ENCODE data around the gene SAP30L.

Gene SAP30L

GRCh38 chr5:154483654-154484392 is 38.0 kb downstream of the SAP30L start:
- Histone ChIP-seq H3K4me1 (ENCODE audit: insufficient read depth, low read length) (peaks cover 56% of the 10 kb centered on the region), H3K36me3 (ENCODE audit: insufficient read depth, low read length) (no peaks in the 10 kb centered on the region), H3K27ac (ENCODE audit: low read depth, low read length) (no peak overlapping the region), H3K27me3 (ENCODE audit: insufficient read depth, low read length) (peaks cover 99% of the 10 kb centered on the region), H3K9me3 (ENCODE audit: insufficient read depth, low read depth, low read length) (no peaks in the 10 kb centered on the region), H3K9ac (ENCODE audit: low read depth, low read length) (no peak overlapping the region), H3K4me3 (ENCODE audit: low read length) (0 out of 2 replicates have a peak overlapping the region, but pooled peaks have one; percentile 5)
- under 1% methylated on average over 33 of the region's 34 CpGs for WGBS

GRCh38 chr5:154484393-154485095 is 38.7 kb downstream of the SAP30L start:
- no peaks in the 10 kb centered on the region for H3K9me3 ChIP-seq (ENCODE audit: insufficient read depth, low read depth, low read length)
- WGBS: 3% methylated on average over 15 of the region's 15 CpGs
- peaks cover 50% of the 10 kb centered on the region for H3K4me1 ChIP-seq (ENCODE audit: insufficient read depth, low read length)
- no peak overlapping the region for H3K9ac ChIP-seq (ENCODE audit: low read depth, low read length)
- H3K4me3 ChIP-seq (ENCODE audit: low read length): no peak overlapping the region
- H3K27ac ChIP-seq (ENCODE audit: low read depth, low read length): no peak overlapping the region
- H3K36me3 ChIP-seq (ENCODE audit: insufficient read depth, low read length): no peaks in the 10 kb centered on the region
- peaks cover 99% of the 10 kb centered on the region for H3K27me3 ChIP-seq (ENCODE audit: insufficient read depth, low read length)

GRCh38 chr5:154485096-154485491 is 39.3 kb downstream of the SAP30L start:
- no peak overlapping the region for H3K27ac ChIP-seq (ENCODE audit: low read depth, low read length)
- WGBS: 0% methylated on average over 2 of the region's 2 CpGs
- H3K9ac ChIP-seq (ENCODE audit: low read depth, low read length): no peak overlapping the region
- H3K27me3 ChIP-seq (ENCODE audit: insufficient read depth, low read length): peaks cover 98% of the 10 kb centered on the region
- H3K4me3 ChIP-seq (ENCODE audit: low read length): no peak overlapping the region
- H3K9me3 ChIP-seq (ENCODE audit: insufficient read depth, low read depth, low read length): no peaks in the 10 kb centered on the region
- H3K36me3 ChIP-seq (ENCODE audit: insufficient read depth, low read length): no peaks in the 10 kb centered on the region
- H3K4me1 ChIP-seq (ENCODE audit: insufficient read depth, low read length): peaks cover 46% of the 10 kb centered on the region

GRCh38 chr5:154485850-154486426 is 40.1 kb downstream of the SAP30L start:
- no peaks in the 10 kb centered on the region for H3K9me3 ChIP-seq (ENCODE audit: insufficient read depth, low read depth, low read length)
- WGBS: 19% methylated on average over 6 of the region's 6 CpGs
- H3K27me3 ChIP-seq (ENCODE audit: insufficient read depth, low read length): peaks cover 90% of the 10 kb centered on the region
- no peak overlapping the region for H3K4me3 ChIP-seq (ENCODE audit: low read length)
- H3K27ac ChIP-seq (ENCODE audit: low read depth, low read length): no peak overlapping the region
- H3K9ac ChIP-seq (ENCODE audit: low read depth, low read length): no peak overlapping the region
- H3K36me3 ChIP-seq (ENCODE audit: insufficient read depth, low read length): no peaks in the 10 kb centered on the region
- H3K4me1 ChIP-seq (ENCODE audit: insufficient read depth, low read length): peaks cover 44% of the 10 kb centered on the region

- H3K4me1 ChIP-seq (ENCODE audit: insufficient read depth, low read length): peaks cover 44% of the 10 kb centered on the region
- no peak overlapping the region for H3K9ac ChIP-seq (ENCODE audit: low read depth, low read length)
- no peak overlapping the region for H3K27ac ChIP-seq (ENCODE audit: low read depth, low read length)
- peaks cover 85% of the 10 kb centered on the region for H3K27me3 ChIP-seq (ENCODE audit: insufficient read depth, low read length)
- no peak overlapping the region for H3K4me3 ChIP-seq (ENCODE audit: low read length)
- no peaks in the 10 kb centered on the region for H3K9me3 ChIP-seq (ENCODE audit: insufficient read depth, low read depth, low read length)
- H3K36me3 ChIP-seq (ENCODE audit: insufficient read depth, low read length): no peaks in the 10 kb centered on the region
- WGBS: 4% methylated on average over 4 of the region's 4 CpGs
These were observed 40.6 kb downstream of the SAP30L start for GRCh38 chr5:154486427-154486866.

GRCh38 chr5:154487541-154487940 is 41.7 kb downstream of the SAP30L start:
- 55% methylated on average over 2 of the region's 2 CpGs for WGBS
- Histone ChIP-seq H3K4me1 (ENCODE audit: insufficient read depth, low read length) (peaks cover 41% of the 10 kb centered on the region), H3K4me3 (ENCODE audit: low read length) (no peak overlapping the region), H3K27me3 (ENCODE audit: insufficient read depth, low read length) (peaks cover 74% of the 10 kb centered on the region), H3K9ac (ENCODE audit: low read depth, low read length) (no peak overlapping the region), H3K27ac (ENCODE audit: low read depth, low read length) (no peak overlapping the region), H3K9me3 (ENCODE audit: insufficient read depth, low read depth, low read length) (no peaks in the 10 kb centered on the region), H3K36me3 (ENCODE audit: insufficient read depth, low read length) (no peaks in the 10 kb centered on the region)

GRCh38 chr5:154491941-154492340 is 46.1 kb downstream of the SAP30L start:
- Histone ChIP-seq H3K27ac (ENCODE audit: low read depth, low read length) (no peak overlapping the region), H3K27me3 (ENCODE audit: insufficient read depth, low read length) (peaks cover 47% of the 10 kb centered on the region), H3K4me3 (ENCODE audit: low read length) (no peak overlapping the region), H3K9ac (ENCODE audit: low read depth, low read length) (no peak overlapping the region), H3K36me3 (ENCODE audit: insufficient read depth, low read length) (no peaks in the 10 kb centered on the region), H3K4me1 (ENCODE audit: insufficient read depth, low read length) (no peaks in the 10 kb centered on the region), H3K9me3 (ENCODE audit: insufficient read depth, low read depth, low read length) (no peaks in the 10 kb centered on the region)
- WGBS: 74% methylated on average over 2 of the region's 2 CpGs

GRCh38 chr5:154493274-154493673 is 47.5 kb downstream of the SAP30L start:
- no peaks in the 10 kb centered on the region for H3K36me3 ChIP-seq (ENCODE audit: insufficient read depth, low read length)
- no peak overlapping the region for H3K4me3 ChIP-seq (ENCODE audit: low read length)
- H3K9ac ChIP-seq (ENCODE audit: low read depth, low read length): no peak overlapping the region; the same call in 1 of the 2 replicates
- H3K4me1 ChIP-seq (ENCODE audit: insufficient read depth, low read length): no peaks in the 10 kb centered on the region
- no peaks in the 10 kb centered on the region for H3K9me3 ChIP-seq (ENCODE audit: insufficient read depth, low read depth, low read length)
- WGBS: 85% methylated on average over 29 of the region's 29 CpGs
- H3K27me3 ChIP-seq (ENCODE audit: insufficient read depth, low read length): peaks cover 34% of the 10 kb centered on the region
- H3K27ac ChIP-seq (ENCODE audit: low read depth, low read length): no peak overlapping the region

GRCh38 chr5:154494036-154494435 is 48.2 kb downstream of the SAP30L start:
- Histone ChIP-seq H3K4me3 (ENCODE audit: low read length) (no peak overlapping the region), H3K9me3 (ENCODE audit: insufficient read depth, low read depth, low read length) (no peaks in the 10 kb centered on the region), H3K36me3 (ENCODE audit: insufficient read depth, low read length) (no peaks in the 10 kb centered on the region), H3K27me3 (ENCODE audit: insufficient read depth, low read length) (peaks cover 27% of the 10 kb centered on the region), H3K9ac (ENCODE audit: low read depth, low read length) (no peak overlapping the region), H3K27ac (ENCODE audit: low read depth, low read length) (no peak overlapping the region), H3K4me1 (ENCODE audit: insufficient read depth, low read length) (no peaks in the 10 kb centered on the region)
- WGBS: 97% methylated on average over 4 of the region's 4 CpGs

- Histone ChIP-seq H3K27me3 (ENCODE audit: insufficient read depth, low read length) (peaks cover 11% of the 10 kb centered on the region), H3K27ac (ENCODE audit: low read depth, low read length) (no peak overlapping the region), H3K4me1 (ENCODE audit: insufficient read depth, low read length) (no peaks in the 10 kb centered on the region), H3K9ac (ENCODE audit: low read depth, low read length) (no peak overlapping the region), H3K36me3 (ENCODE audit: insufficient read depth, low read length) (no peaks in the 10 kb centered on the region), H3K4me3 (ENCODE audit: low read length) (no peak overlapping the region), H3K9me3 (ENCODE audit: insufficient read depth, low read depth, low read length) (no peaks in the 10 kb centered on the region)
- 73% methylated on average over 1 of the region's 1 CpG for WGBS
These were observed 52.8 kb downstream of the SAP30L start for GRCh38 chr5:154498591-154498990.

GRCh38 chr5:154498994-154499393 is 53.2 kb downstream of the SAP30L start:
- Histone ChIP-seq H3K27ac (ENCODE audit: low read depth, low read length) (no peak overlapping the region), H3K4me1 (ENCODE audit: insufficient read depth, low read length) (no peaks in the 10 kb centered on the region), H3K27me3 (ENCODE audit: insufficient read depth, low read length) (peaks cover 11% of the 10 kb centered on the region), H3K9me3 (ENCODE audit: insufficient read depth, low read depth, low read length) (no peaks in the 10 kb centered on the region), H3K9ac (ENCODE audit: low read depth, low read length) (no peak overlapping the region), H3K36me3 (ENCODE audit: insufficient read depth, low read length) (no peaks in the 10 kb centered on the region), H3K4me3 (ENCODE audit: low read length) (no peak overlapping the region)
- 81% methylated on average over 2 of the region's 2 CpGs for WGBS

All from HUES64 (cell line).